ENCODE results near the gene XRCC2. TPM values are rescaled to one million over a fixed set of nuclear protein-coding genes. Genes with fewer than 3 reads are reported as not detected.
"Not testable (repeated sequence)": the region's sequence is repeated elsewhere in the genome, so short reads cannot be mapped to it uniquely, and the experiment has no call there.

Gene XRCC2
- total RNA-seq, 4 donors from 2014 or later: 0.32 to 0.72 (median 0.37) TPM

DNA sequence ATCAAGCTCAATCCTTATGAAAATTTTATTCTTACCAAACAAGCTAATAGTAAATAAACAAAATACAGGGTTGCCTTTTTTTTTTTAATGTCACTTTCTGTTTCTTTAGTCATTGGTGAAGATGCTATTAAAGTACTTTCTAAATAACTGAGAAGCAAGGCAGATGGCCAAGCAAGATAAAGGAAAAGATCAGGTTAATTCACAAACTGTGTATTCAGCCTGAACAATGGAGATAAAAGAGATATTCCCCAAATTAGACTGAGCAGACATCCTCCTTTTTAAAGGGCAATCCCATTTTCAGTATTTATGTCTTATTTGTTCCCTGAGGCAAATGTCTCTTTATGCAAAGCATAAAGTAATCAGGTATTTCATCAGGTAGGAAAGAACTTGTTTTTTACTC lies 23.1 kb upstream of the XRCC2 start:
- DNase-seq (ENCODE audit: low spot score) (no peak), ATAC-seq (ENCODE audit: low FRiP score) (no peak)
- TF ChIP-seq, protein P1, sequence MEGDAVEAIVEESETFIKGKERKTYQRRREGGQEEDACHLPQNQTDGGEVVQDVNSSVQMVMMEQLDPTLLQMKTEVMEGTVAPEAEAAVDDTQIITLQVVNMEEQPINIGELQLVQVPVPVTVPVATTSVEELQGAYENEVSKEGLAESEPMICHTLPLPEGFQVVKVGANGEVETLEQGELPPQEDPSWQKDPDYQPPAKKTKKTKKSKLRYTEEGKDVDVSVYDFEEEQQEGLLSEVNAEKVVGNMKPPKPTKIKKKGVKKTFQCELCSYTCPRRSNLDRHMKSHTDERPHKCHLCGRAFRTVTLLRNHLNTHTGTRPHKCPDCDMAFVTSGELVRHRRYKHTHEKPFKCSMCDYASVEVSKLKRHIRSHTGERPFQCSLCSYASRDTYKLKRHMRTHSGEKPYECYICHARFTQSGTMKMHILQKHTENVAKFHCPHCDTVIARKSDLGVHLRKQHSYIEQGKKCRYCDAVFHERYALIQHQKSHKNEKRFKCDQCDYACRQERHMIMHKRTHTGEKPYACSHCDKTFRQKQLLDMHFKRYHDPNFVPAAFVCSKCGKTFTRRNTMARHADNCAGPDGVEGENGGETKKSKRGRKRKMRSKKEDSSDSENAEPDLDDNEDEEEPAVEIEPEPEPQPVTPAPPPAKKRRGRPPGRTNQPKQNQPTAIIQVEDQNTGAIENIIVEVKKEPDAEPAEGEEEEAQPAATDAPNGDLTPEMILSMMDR (IDR thresholded peaks at IDR 0.05): no peak

DNA sequence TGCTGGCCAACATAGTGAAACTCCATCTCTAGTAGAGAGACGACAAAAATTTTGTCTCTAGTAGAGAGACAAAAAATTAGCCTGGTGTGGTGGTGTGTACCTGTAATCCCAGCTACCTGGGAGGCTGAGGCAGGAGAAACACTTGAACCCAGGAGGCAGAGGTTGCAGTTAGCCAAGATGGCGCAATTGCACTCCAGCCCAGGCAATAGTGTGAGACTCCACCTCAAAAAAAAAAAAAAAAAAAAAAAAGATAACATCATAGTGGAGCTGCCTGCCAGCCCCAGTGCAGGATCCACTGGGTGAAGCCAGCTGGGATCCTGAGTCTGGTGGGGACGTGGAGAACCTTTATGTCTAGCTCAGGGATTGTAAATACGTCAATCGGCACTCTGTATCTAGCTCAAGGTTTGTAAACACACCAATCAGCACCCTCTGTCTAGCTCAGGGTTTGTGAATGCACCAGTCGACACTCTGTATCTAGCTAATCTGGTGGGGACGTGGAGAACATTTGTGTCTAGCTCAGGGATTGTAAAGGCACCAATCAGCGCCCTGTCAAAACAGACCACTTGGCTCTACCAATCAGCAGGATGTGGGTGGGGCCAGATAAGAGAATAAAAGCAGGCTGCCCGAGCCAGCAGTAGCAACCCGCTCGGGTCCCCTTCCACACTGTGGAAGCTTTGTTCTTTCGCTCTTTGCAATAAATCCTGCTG lies 21.5 kb upstream of the XRCC2 start:
- not testable (repeated sequence) for ATAC-seq (ENCODE audit: low FRiP score); DNase-seq (ENCODE audit: low spot score)

DNA sequence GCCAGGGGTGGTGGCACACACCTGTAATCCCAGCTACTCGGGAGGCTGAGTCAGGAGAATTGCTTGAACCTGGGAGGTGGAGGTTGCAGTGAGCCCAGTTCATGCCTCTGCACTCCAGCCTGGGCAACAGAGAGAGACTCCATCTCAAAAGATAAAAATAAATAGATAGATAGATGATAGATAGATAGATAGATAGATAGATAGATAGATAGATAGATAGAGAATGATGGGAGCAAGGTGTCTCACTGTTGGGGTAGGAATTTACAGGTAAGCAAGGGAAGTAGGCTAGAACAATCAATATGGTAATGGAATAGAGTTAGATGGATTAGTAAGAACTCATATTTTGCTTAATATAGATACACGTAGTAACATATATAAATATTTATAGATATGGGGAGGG lies 16.3 kb upstream of the XRCC2 start:
- ATAC-seq (ENCODE audit: low FRiP score); DNase-seq (ENCODE audit: low spot score): not testable (repeated sequence)

DNA sequence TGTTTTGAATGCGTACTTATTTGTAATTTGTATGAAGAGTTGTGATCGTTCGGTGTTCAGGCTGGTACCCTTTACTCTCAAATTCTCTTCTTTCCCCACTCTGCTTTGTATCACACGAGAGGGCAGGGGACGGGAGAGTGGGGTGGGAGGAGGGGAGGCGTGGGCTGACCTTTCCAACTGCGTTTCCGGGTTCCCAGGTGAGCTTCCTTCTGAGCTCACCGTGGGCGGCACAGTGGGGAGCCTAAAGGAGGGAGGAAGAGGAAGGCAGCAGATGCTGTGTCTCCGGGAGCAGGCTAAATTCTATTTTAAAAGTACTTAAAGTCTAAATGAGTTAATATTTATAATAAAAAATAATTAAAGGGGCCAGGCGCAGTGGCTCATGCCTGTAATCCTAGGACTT lies 7.4 kb upstream of the XRCC2 start:
- no peak for ATAC-seq (ENCODE audit: low FRiP score)
- TF ChIP-seq, protein P1 (IDR thresholded peaks at IDR 0.05): no peak
- DNase-seq (ENCODE audit: low spot score): no peak

DNA sequence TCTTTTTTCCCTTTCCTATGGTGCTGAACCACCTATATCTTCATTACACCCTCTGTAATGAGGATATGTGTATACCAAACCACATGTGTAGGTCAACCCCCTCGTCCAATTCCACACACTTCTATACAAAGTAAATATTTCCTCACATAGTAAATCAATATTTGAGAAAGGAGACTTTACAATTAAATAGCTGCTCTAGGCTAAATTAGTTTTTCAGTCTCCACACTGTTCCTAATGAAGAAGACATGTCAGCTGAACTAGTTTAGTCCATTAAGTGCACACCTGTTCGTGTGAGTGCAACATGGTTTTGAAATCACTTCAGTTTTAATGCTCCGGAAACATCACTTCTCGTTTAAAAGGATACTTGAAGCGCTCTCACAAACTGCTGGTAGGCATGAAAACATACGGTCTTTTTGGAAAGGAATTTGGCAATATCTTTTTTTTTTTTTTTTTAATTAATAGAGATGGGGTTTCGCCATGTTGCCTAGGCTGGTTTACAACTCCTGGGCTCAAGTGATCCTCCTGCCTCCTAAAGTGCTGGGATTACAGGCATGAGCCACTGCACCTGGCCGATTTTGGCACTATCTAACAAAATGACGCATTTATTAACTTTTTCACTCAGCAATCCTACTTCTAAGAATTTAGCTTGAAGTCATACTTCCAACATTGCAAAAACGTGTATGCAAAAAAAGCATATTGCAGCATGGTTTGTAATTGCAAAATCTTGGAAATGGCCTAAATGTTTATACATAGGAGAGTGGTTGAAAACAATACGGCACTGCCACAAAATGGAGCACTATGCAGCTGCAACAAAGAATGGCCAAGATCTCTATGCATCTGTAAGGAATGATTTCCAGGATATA lies 2.1 kb upstream of the XRCC2 start:
- ATAC-seq (ENCODE audit: low FRiP score): no peak
- DNase-seq (ENCODE audit: low spot score): no peak

DNA sequence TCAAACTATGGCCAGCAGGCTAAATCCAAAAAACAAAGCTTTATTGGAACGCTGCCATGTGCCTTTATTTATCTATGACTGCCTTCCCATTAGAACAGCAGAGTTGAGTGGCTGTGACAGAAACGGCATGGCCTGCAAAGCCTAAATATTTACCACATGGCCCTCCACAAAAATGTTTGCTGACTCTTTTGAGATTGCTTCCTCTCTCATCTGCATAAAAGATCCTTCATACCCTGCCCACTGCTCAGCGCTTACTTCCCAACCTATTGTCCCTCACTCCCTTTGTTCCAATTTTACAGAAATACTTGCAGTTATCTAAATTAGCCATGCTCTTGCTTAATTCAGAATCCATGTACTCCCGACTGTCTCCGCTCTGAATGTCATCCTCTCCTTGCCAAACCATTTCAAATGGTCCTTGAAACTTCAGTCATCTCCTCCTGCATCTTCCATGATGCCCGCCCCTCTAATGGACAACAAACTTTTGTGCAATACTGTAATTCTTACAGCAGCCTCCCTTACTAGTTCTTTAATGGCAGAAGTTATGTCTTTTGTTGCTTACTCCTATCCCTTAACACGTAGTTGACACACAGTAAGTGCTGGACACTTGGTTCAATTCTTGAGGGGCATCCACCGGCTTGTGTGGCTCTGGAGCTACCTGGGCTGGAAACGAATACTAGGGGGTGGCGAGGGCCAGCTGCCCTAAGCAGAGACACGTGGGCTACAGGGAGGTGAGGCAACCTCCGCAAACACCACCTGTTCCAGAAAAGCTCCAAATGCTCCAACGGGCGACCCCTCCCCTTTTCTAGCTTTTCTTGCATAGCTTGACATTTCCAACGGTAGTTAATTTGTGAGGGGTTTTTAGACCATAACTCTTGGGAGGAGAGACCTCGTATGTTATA lies 832 bp downstream of the XRCC2 start:
- TF ChIP-seq, protein P1 (IDR thresholded peaks at IDR 0.05): no peak

More for the DNA sequence above, 2.1 kb upstream of the XRCC2 start:
- TF ChIP-seq, protein P1 (IDR thresholded peaks at IDR 0.05): no peak

DNA sequence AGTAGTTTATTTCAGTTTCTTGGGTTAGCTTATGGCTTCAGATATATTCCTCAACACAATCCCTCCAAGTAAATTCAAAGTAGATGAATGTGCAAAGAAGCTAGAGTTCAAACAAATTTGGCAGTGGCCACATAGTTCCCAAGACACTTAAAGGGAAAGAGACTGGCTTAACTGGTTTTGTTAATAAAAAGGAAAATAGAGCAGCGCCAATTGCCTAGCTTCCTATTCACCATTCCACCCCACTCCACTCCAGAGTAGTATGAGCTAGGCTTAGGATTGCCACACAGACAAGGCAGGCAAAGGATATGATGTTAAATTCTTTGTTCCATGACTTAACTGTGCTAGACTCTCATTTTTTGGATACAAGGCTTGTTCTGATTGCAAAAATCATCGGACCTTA lies 2.0 kb downstream of the XRCC2 start:
- DNase-seq (ENCODE audit: low spot score): no peak
- no peak for ATAC-seq (ENCODE audit: low FRiP score)
- TF ChIP-seq, protein P1 (IDR thresholded peaks at IDR 0.05): no peak

More for the DNA sequence above, 832 bp downstream of the XRCC2 start:
- DNase-seq (ENCODE audit: low spot score) (no peak), ATAC-seq (ENCODE audit: low FRiP score) (no peak)
